Measurements from ENCODE around the gene RTTN.

Gene RTTN

GRCh38 chr18:70039186-70039585, 166.3 kb downstream of the RTTN start:
- no peak for DNase-seq
- no peak overlapping the region for H2BK15ac ChIP-seq (ENCODE audit: low read depth, poor library complexity, severe bottlenecking)
- no peak overlapping the region for H2AFZ ChIP-seq (ENCODE audit: low read depth, low read length)
- no peaks in the 10 kb centered on the region for H3K27me3 ChIP-seq (ENCODE audit: control insufficient read depth in 1 of 2, insufficient read depth in 1 of 2, low read length in 2 of 2)
- H2BK5ac ChIP-seq (ENCODE audit: low read depth, low read length, poor library complexity, severe bottlenecking), result peak overlapping the region; percentile 44
- no peak overlapping the region for H2BK120ac ChIP-seq (ENCODE audit: low read depth, low read length)
- H3K4me3 ChIP-seq (ENCODE audit: insufficient read depth in 1 of 2, low read depth in 1 of 2, low read length in 2 of 2), result no peak overlapping the region
- no peak overlapping the region for H4K91ac ChIP-seq (ENCODE audit: low read length)
- H4K8ac ChIP-seq (ENCODE audit: low read length), result no peak overlapping the region
- H3K27ac ChIP-seq (ENCODE audit: low read length, poor library complexity, severe bottlenecking), result no peak overlapping the region
- no peaks in the 10 kb centered on the region for H3K4me1 ChIP-seq (ENCODE audit: control insufficient read depth, insufficient read depth, low read depth, low read length)
- H3K36me3 ChIP-seq (ENCODE audit: control insufficient read depth in 1 of 2, insufficient read depth in 2 of 2, low read depth in 1 of 2, low read length in 2 of 2), result peaks cover 7 to 14% of the 10 kb centered on the region in 2 experiments
- no peak overlapping the region for H3K14ac ChIP-seq (ENCODE audit: low read length in 2 of 2)
- no peak overlapping the region for H2AK5ac ChIP-seq (ENCODE audit: low read length, severe bottlenecking)
- no CpG with 5 or more reads among the region's 2 CpGs for WGBS
- H3K9ac ChIP-seq (ENCODE audit: low read length), result no peak overlapping the region
- no peak overlapping the region for H3K4ac ChIP-seq (ENCODE audit: low read depth in 1 of 2, low read length in 2 of 2)
- no peaks in the 10 kb centered on the region for H3K79me1 ChIP-seq (replicated peaks; ENCODE audit: low read length, poor library complexity, severe bottlenecking)
- H2BK12ac ChIP-seq (ENCODE audit: low read length in 2 of 2), result no peak overlapping the region
- H3K4me2 ChIP-seq (ENCODE audit: low read length, poor library complexity, severe bottlenecking), result no peak overlapping the region
- H3K23ac ChIP-seq (ENCODE audit: low read length in 2 of 2), result no peak overlapping the region
- no peaks in the 10 kb centered on the region for H3K9me3 ChIP-seq (ENCODE audit: control insufficient read depth, low read length)
- no peak overlapping the region for H3K18ac ChIP-seq (ENCODE audit: low read depth in 1 of 2, low read length in 2 of 2)

- Histone ChIP-seq H3K4me1 (ENCODE audit: control insufficient read depth, insufficient read depth, low read depth, low read length) (no peaks in the 10 kb centered on the region), H3K9ac (ENCODE audit: low read length) (no peak overlapping the region), H2AK5ac (ENCODE audit: low read length, severe bottlenecking) (no peak overlapping the region), H3K4me2 (ENCODE audit: low read length, poor library complexity, severe bottlenecking) (no peak overlapping the region), H2BK12ac (ENCODE audit: low read length in 2 of 2) (no peak overlapping the region), H2BK5ac (ENCODE audit: low read depth, low read length, poor library complexity, severe bottlenecking) (no peak overlapping the region), H3K79me1 (replicated peaks; ENCODE audit: low read length, poor library complexity, severe bottlenecking) (no peaks in the 10 kb centered on the region), H3K14ac (ENCODE audit: low read length in 2 of 2) (no peak overlapping the region), H3K4ac (ENCODE audit: low read depth in 1 of 2, low read length in 2 of 2) (no peak overlapping the region), H2BK15ac (ENCODE audit: low read depth, poor library complexity, severe bottlenecking) (no peak overlapping the region), H3K9me3 (ENCODE audit: control insufficient read depth, low read length) (no peaks in the 10 kb centered on the region), H2BK120ac (ENCODE audit: low read depth, low read length) (no peak overlapping the region), H4K8ac (ENCODE audit: low read length) (no peak overlapping the region), H3K27me3 (ENCODE audit: control insufficient read depth in 1 of 2, insufficient read depth in 1 of 2, low read length in 2 of 2) (no peaks in the 10 kb centered on the region), H4K91ac (ENCODE audit: low read length) (no peak overlapping the region), H2AFZ (ENCODE audit: low read depth, low read length) (no peak overlapping the region), H3K27ac (ENCODE audit: low read length, poor library complexity, severe bottlenecking) (no peak overlapping the region), H3K18ac (ENCODE audit: low read depth in 1 of 2, low read length in 2 of 2) (no peak overlapping the region), H3K4me3 (ENCODE audit: insufficient read depth in 1 of 2, low read depth in 1 of 2, low read length in 2 of 2) (no peak overlapping the region), H3K36me3 (ENCODE audit: control insufficient read depth in 1 of 2, insufficient read depth in 2 of 2, low read depth in 1 of 2, low read length in 2 of 2) (peaks cover 7 to 14% of the 10 kb centered on the region in 2 experiments), H3K23ac (ENCODE audit: low read length in 2 of 2) (no peak overlapping the region)
- DNase-seq, result no peak
- WGBS, result 96% methylated on average over 6 of the region's 6 CpGs
These were observed 167.9 kb downstream of the RTTN start for GRCh38 chr18:70037431-70038061.

- Histone ChIP-seq H2BK120ac (ENCODE audit: low read depth, low read length) (no peak overlapping the region), H4K91ac (ENCODE audit: low read length) (no peak overlapping the region), H3K4me1 (ENCODE audit: control insufficient read depth, insufficient read depth, low read depth, low read length) (no peaks in the 10 kb centered on the region), H3K14ac (ENCODE audit: low read length in 2 of 2) (no peak overlapping the region), H3K23ac (ENCODE audit: low read length in 2 of 2) (no peak overlapping the region), H3K9ac (ENCODE audit: low read length) (no peak overlapping the region), H2BK5ac (ENCODE audit: low read depth, low read length, poor library complexity, severe bottlenecking) (no peak overlapping the region), H4K8ac (ENCODE audit: low read length) (no peak overlapping the region), H3K9me3 (ENCODE audit: control insufficient read depth, low read length) (no peaks in the 10 kb centered on the region), H3K36me3 (ENCODE audit: control insufficient read depth in 1 of 2, insufficient read depth in 2 of 2, low read depth in 1 of 2, low read length in 2 of 2) (peaks cover 7 to 14% of the 10 kb centered on the region in 2 experiments), H2BK15ac (ENCODE audit: low read depth, poor library complexity, severe bottlenecking) (no peak overlapping the region), H3K18ac (ENCODE audit: low read depth in 1 of 2, low read length in 2 of 2) (peak overlapping the region in 1 of 2 experiments; percentile 5), H3K4me3 (ENCODE audit: insufficient read depth in 1 of 2, low read depth in 1 of 2, low read length in 2 of 2) (no peak overlapping the region), H3K4me2 (ENCODE audit: low read length, poor library complexity, severe bottlenecking) (no peak overlapping the region), H2BK12ac (ENCODE audit: low read length in 2 of 2) (no peak overlapping the region), H2AK5ac (ENCODE audit: low read length, severe bottlenecking) (no peak overlapping the region), H2AFZ (ENCODE audit: low read depth, low read length) (no peak overlapping the region), H3K79me1 (replicated peaks; ENCODE audit: low read length, poor library complexity, severe bottlenecking) (no peaks in the 10 kb centered on the region), H3K27ac (ENCODE audit: low read length, poor library complexity, severe bottlenecking) (no peak overlapping the region), H3K4ac (ENCODE audit: low read depth in 1 of 2, low read length in 2 of 2) (no peak overlapping the region), H3K27me3 (ENCODE audit: control insufficient read depth in 1 of 2, insufficient read depth in 1 of 2, low read length in 2 of 2) (no peaks in the 10 kb centered on the region)
- no peak for DNase-seq
- 94% methylated on average over 8 of the region's 8 CpGs for WGBS
These were observed 168.6 kb downstream of the RTTN start for GRCh38 chr18:70036771-70037347.

GRCh38 chr18:70036168-70036567, 169.3 kb downstream of the RTTN start:
- no peak overlapping the region for H3K23ac ChIP-seq (ENCODE audit: low read length in 2 of 2)

More at GRCh38 chr18:70036168-70036567, 169.3 kb downstream of the RTTN start:
- H4K91ac ChIP-seq (ENCODE audit: low read length), result no peak overlapping the region
- no peak overlapping the region for H3K4me2 ChIP-seq (ENCODE audit: low read length, poor library complexity, severe bottlenecking)
- no peak overlapping the region for H3K4me3 ChIP-seq (ENCODE audit: insufficient read depth in 1 of 2, low read depth in 1 of 2, low read length in 2 of 2)
- no peak overlapping the region for H2BK120ac ChIP-seq (ENCODE audit: low read depth, low read length)
- H2AFZ ChIP-seq (ENCODE audit: low read depth, low read length), result no peak overlapping the region
- WGBS, result 100% methylated on average over 2 of the region's 2 CpGs
- H3K9ac ChIP-seq (ENCODE audit: low read length), result no peak overlapping the region
- no peaks in the 10 kb centered on the region for H3K9me3 ChIP-seq (ENCODE audit: control insufficient read depth, low read length)
- no peak overlapping the region for H3K18ac ChIP-seq (ENCODE audit: low read depth in 1 of 2, low read length in 2 of 2)
- no peak overlapping the region for H4K8ac ChIP-seq (ENCODE audit: low read length)
- H3K27ac ChIP-seq (ENCODE audit: low read length, poor library complexity, severe bottlenecking), result no peak overlapping the region
- H3K4ac ChIP-seq (ENCODE audit: low read depth in 1 of 2, low read length in 2 of 2), result no peak overlapping the region
- H2BK15ac ChIP-seq (ENCODE audit: low read depth, poor library complexity, severe bottlenecking), result no peak overlapping the region
- H3K36me3 ChIP-seq (ENCODE audit: control insufficient read depth in 1 of 2, insufficient read depth in 2 of 2, low read depth in 1 of 2, low read length in 2 of 2), result peaks cover 7 to 14% of the 10 kb centered on the region in 2 experiments
- H2BK12ac ChIP-seq (ENCODE audit: low read length in 2 of 2), result no peak overlapping the region
- no peak overlapping the region for H2AK5ac ChIP-seq (ENCODE audit: low read length, severe bottlenecking)
- DNase-seq, result no peak
- no peaks in the 10 kb centered on the region for H3K79me1 ChIP-seq (replicated peaks; ENCODE audit: low read length, poor library complexity, severe bottlenecking)
- no peak overlapping the region for H2BK5ac ChIP-seq (ENCODE audit: low read depth, low read length, poor library complexity, severe bottlenecking)
- H3K27me3 ChIP-seq (ENCODE audit: control insufficient read depth in 1 of 2, insufficient read depth in 1 of 2, low read length in 2 of 2), result no peaks in the 10 kb centered on the region
- H3K4me1 ChIP-seq (ENCODE audit: control insufficient read depth, insufficient read depth, low read depth, low read length), result no peaks in the 10 kb centered on the region
- no peak overlapping the region for H3K14ac ChIP-seq (ENCODE audit: low read length in 2 of 2)

Data from mesenchymal stem cell (in vitro differentiated cells and primary cell).